OCI-LY1 (cell line): ENCODE results near the gene CDK17.

Source experiments
- EZH2 ChIP-seq: fragments of 200-600 bp; sonication (generic), shearing (Covaris generic); IDR thresholded peaks from 2 replicates; pipeline ENCODE4 v1.8.0; 2017; ENCODE audit warnings: borderline replicate concordance, mixed run types, mild to moderate bottlenecking, antibody characterized with exemption, low read length, moderate library complexity, mixed read lengths
- TF ChIP-seq, protein P1 (sequence below): fragments of 200-600 bp; sonication (generic), shearing (Covaris generic); IDR thresholded peaks from 2 replicates; pipeline ENCODE4 v1.5.1; 2017; ENCODE audit warnings: mild to moderate bottlenecking, antibody characterized with exemption, low read length, moderate library complexity, mixed read lengths

DNA sequence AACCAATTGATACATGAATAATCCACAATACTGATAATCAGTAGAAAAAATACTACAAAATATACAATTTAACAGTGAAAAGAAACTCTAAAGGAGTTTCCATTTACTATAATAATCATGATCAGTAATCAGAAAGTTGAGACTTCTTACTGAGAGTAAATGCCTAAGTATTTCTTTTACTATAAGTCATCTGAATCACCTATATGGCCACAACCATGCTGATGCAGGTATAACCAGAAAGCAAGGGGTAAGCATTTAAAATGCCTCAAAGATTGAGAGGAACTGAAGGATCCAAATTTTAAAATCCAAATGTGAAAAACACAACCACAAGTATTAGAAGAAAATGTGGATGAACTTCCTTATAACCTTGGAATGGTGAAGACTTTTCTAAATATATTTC, 23.4 kb downstream of the CDK17 start:
- TF ChIP-seq, protein P1, sequence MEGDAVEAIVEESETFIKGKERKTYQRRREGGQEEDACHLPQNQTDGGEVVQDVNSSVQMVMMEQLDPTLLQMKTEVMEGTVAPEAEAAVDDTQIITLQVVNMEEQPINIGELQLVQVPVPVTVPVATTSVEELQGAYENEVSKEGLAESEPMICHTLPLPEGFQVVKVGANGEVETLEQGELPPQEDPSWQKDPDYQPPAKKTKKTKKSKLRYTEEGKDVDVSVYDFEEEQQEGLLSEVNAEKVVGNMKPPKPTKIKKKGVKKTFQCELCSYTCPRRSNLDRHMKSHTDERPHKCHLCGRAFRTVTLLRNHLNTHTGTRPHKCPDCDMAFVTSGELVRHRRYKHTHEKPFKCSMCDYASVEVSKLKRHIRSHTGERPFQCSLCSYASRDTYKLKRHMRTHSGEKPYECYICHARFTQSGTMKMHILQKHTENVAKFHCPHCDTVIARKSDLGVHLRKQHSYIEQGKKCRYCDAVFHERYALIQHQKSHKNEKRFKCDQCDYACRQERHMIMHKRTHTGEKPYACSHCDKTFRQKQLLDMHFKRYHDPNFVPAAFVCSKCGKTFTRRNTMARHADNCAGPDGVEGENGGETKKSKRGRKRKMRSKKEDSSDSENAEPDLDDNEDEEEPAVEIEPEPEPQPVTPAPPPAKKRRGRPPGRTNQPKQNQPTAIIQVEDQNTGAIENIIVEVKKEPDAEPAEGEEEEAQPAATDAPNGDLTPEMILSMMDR: no peak
- TF ChIP-seq EZH2: no peak
